ENCODE results near the gene GP1BA.

Gene GP1BA

GRCh38 chr17:4892499-4893221 is 39.4 kb upstream of the GP1BA start:
- POLR2A ChIA-PET: interaction anchor here (0.6 kb wide), 1 partner anchor 30 kb away, joined by 7 read pairs; no protein-coding TSS in a partner anchor
- no peak for DNase-seq (ENCODE audit: low read depth, low spot score)
- no peak overlapping the region for H3K4me3 ChIP-seq (ENCODE audit: low read depth, low read length)
- CTCF ChIA-PET: interaction anchor here (0.8 to 8.7 kb wide), 7 partner anchors 9 to 327 kb away, joined by 3 to 154 read pairs (median 6); partner anchors contain the start of genes ARRB2, C17orf107, CHRNE and GLTPD2
- no peak for TF ChIP-seq CTCF (IDR thresholded peaks at IDR 0.05; ENCODE audit: insufficient read depth, low read length, missing control alignments)

GRCh38 chr17:4893272-4893671 is 38.8 kb upstream of the GP1BA start:
- ChIA-PET CTCF (interaction anchor here (1.9 kb wide), 1 partner anchor 326 kb away, joined by 6 read pairs; no protein-coding TSS in a partner anchor), POLR2A (no interaction called here)
- DNase-seq (ENCODE audit: low read depth, low spot score): no peak
- no peak for TF ChIP-seq CTCF (IDR thresholded peaks at IDR 0.05; ENCODE audit: insufficient read depth, low read length, missing control alignments)
- no peak overlapping the region for H3K4me3 ChIP-seq (ENCODE audit: low read depth, low read length)

GRCh38 chr17:4893721-4894560 is 38.1 kb upstream of the GP1BA start:
- ChIA-PET CTCF (interaction anchor here (1.0 to 1.2 kb wide), 2 partner anchors 9 to 12 kb away, joined by 4 to 5 read pairs; partner anchors contain the start of gene CHRNE), POLR2A (no interaction called here)
- no peak for TF ChIP-seq CTCF (IDR thresholded peaks at IDR 0.05; ENCODE audit: insufficient read depth, low read length, missing control alignments)
- no peak overlapping the region for H3K4me3 ChIP-seq (ENCODE audit: low read depth, low read length)
- DNase-seq (ENCODE audit: low read depth, low spot score): no peak

- no peak for DNase-seq (ENCODE audit: low read depth, low spot score)
- POLR2A ChIA-PET: no interaction called here
- no peak for TF ChIP-seq CTCF (IDR thresholded peaks at IDR 0.05; ENCODE audit: insufficient read depth, low read length, missing control alignments)
- no peak overlapping the region for H3K4me3 ChIP-seq (ENCODE audit: low read depth, low read length)
- CTCF ChIA-PET: interaction anchor here (1.2 to 1.7 kb wide), 2 partner anchors 8 to 106 kb away, joined by 5 read pairs; partner anchors contain the start of genes CHRNE and GLTPD2
These were observed 37.0 kb upstream of the GP1BA start for GRCh38 chr17:4895121-4895520.

GRCh38 chr17:4895657-4896331 is 36.3 kb upstream of the GP1BA start:
- ChIA-PET CTCF (interaction anchor here (1.4 to 1.7 kb wide), 2 partner anchors 8 to 106 kb away, joined by 5 to 6 read pairs; partner anchors contain the start of gene GLTPD2), POLR2A (no interaction called here)
- peak; percentile 18 for TF ChIP-seq CTCF (IDR thresholded peaks at IDR 0.05; ENCODE audit: insufficient read depth, low read length, missing control alignments)
- H3K4me3 ChIP-seq (ENCODE audit: low read depth, low read length): no peak overlapping the region
- DNase-seq (ENCODE audit: low read depth, low spot score): no peak

All from AG04449 (cell line).